GM19324 (cell line): ENCODE measurements around the gene MYO1D.
"Not testable (repeated sequence)": the region's sequence is repeated elsewhere in the genome, so short reads cannot be mapped to it uniquely, and the experiment has no call there.

Experiments
- ATAC-seq: cut with Tn5 transposase; IDR thresholded peaks from one replicate; pipeline ENCODE4 v1.9.1; 2021; ENCODE audit warnings: mild to moderate bottlenecking, moderate library complexity; ENCODE audit not compliant: unreplicated experiment, low FRiP score

The MYO1D gene

GRCh38 chr17:32821987-32822934, 54.7 kb downstream of the MYO1D start:
- ATAC-seq = not testable (repeated sequence)

GRCh38 chr17:32820440-32820839, 56.5 kb downstream of the MYO1D start:
- no peak for ATAC-seq

GRCh38 chr17:32819787-32820186, 57.1 kb downstream of the MYO1D start:
- ATAC-seq = no peak

GRCh38 chr17:32819035-32819434, 57.9 kb downstream of the MYO1D start:
- ATAC-seq = no peak

- no peak for ATAC-seq
These were observed 61.5 kb downstream of the MYO1D start for GRCh38 chr17:32815460-32815859.

GRCh38 chr17:32814836-32815235, 62.1 kb downstream of the MYO1D start:
- ATAC-seq = no peak

GRCh38 chr17:32813021-32813420, 63.9 kb downstream of the MYO1D start:
- no peak for ATAC-seq

GRCh38 chr17:32810690-32811089, 66.2 kb downstream of the MYO1D start:
- no peak for ATAC-seq

- no peak for ATAC-seq
These were observed 69.3 kb downstream of the MYO1D start for GRCh38 chr17:32807577-32807976.

- ATAC-seq = no peak
These were observed 70.3 kb downstream of the MYO1D start for GRCh38 chr17:32806646-32807045.

GRCh38 chr17:32805029-32805976, 71.6 kb downstream of the MYO1D start:
- ATAC-seq = no peak

GRCh38 chr17:32803544-32803943, 73.4 kb downstream of the MYO1D start:
- no peak for ATAC-seq

GRCh38 chr17:32802306-32802705, 74.6 kb downstream of the MYO1D start:
- no peak for ATAC-seq

GRCh38 chr17:32801641-32802040, 75.3 kb downstream of the MYO1D start:
- ATAC-seq = no peak

GRCh38 chr17:32801193-32801592, 75.7 kb downstream of the MYO1D start:
- ATAC-seq = no peak

GRCh38 chr17:32798938-32799337, 78.0 kb downstream of the MYO1D start:
- ATAC-seq = no peak

- no peak for ATAC-seq
These were observed 81.5 kb downstream of the MYO1D start for GRCh38 chr17:32795339-32795979.

- ATAC-seq = no peak
These were observed 82.2 kb downstream of the MYO1D start for GRCh38 chr17:32794533-32795246.

- ATAC-seq = no peak
These were observed 83.1 kb downstream of the MYO1D start for GRCh38 chr17:32793841-32794240.

- ATAC-seq = no peak
These were observed 84.7 kb downstream of the MYO1D start for GRCh38 chr17:32792207-32792606.
